H9 (cell line): ENCODE results near the gene C3orf62. TPM values are rescaled to one million over a fixed set of nuclear protein-coding genes. Genes with fewer than 3 reads are reported as not detected.

Experiments used
- DNase-seq: peaks from one replicate; pipeline ENCODE4 v3.0.0-alpha.2; 2017
- H2AFZ ChIP-seq: one replicate; pipeline ENCODE4 v1.6.1; 2013; ENCODE audit warnings: mild to moderate bottlenecking, low read length, control low read depth, moderate library complexity
- H2AK5ac ChIP-seq: 2 replicates; pipeline ENCODE4 v1.6.1; 2013; ENCODE audit warnings: low read length, control low read depth, mixed read lengths; ENCODE audit not compliant: insufficient read length
- H2BK120ac ChIP-seq: one replicate; pipeline ENCODE4 v1.6.1; 2013; ENCODE audit warnings: low read depth, mild to moderate bottlenecking, low read length, control low read depth, inconsistent platforms; ENCODE audit not compliant: poor library complexity, severe bottlenecking
- H2BK12ac ChIP-seq: 2 replicates; pipeline ENCODE4 v1.6.1; 2013; ENCODE audit warnings: low read length, control low read depth, mixed read lengths, low read depth; ENCODE audit not compliant: insufficient read length
- H2BK15ac ChIP-seq: 2 replicates; pipeline ENCODE4 v1.6.1; 2013; ENCODE audit warnings: low read depth, low read length, control low read depth
- H2BK20ac ChIP-seq: one replicate; pipeline ENCODE4 v1.6.1; 2013; ENCODE audit warnings: low read depth, mild to moderate bottlenecking, low read length, control low read depth, inconsistent platforms; ENCODE audit not compliant: poor library complexity, severe bottlenecking
- H2BK5ac ChIP-seq: 2 replicates; pipeline ENCODE4 v1.6.1; 2013; ENCODE audit warnings: low read length, control low read depth, mixed read lengths; ENCODE audit not compliant: insufficient read length
- H3K14ac ChIP-seq: 2 replicates; pipeline ENCODE4 v1.6.1; 2013; ENCODE audit warnings: low read length, control low read depth; ENCODE audit not compliant: insufficient read depth
- H3K18ac ChIP-seq: 2 replicates; pipeline ENCODE4 v1.6.1; 2013; ENCODE audit warnings: low read depth, mild to moderate bottlenecking, mixed read lengths, low read length, control low read depth; ENCODE audit not compliant: insufficient read length
- H3K23ac ChIP-seq: 2 replicates; pipeline ENCODE4 v1.6.1; 2013; ENCODE audit warnings: low read length, control low read depth, mixed read lengths, low read depth; ENCODE audit not compliant: insufficient read length
- H3K23me2 ChIP-seq: 2 replicates; pipeline ENCODE4 v1.6.1; 2013; ENCODE audit warnings: low read depth, mild to moderate bottlenecking, mixed read lengths, low read length, control low read depth; ENCODE audit not compliant: insufficient read length, poor library complexity, severe bottlenecking
- H3K27ac ChIP-seq: 2 replicates; pipeline ENCODE4 v1.5.1; 2013; ENCODE audit warnings: low read length, control low read depth, mixed read lengths, low read depth; ENCODE audit not compliant: insufficient read length
- H3K27me3 ChIP-seq: 2 replicates; pipeline ENCODE4 v1.6.1; 2013; ENCODE audit warnings: low read length, control low read depth, inconsistent platforms; ENCODE audit not compliant: insufficient read depth
- H3K4ac ChIP-seq: 2 replicates; pipeline ENCODE4 v1.6.1; 2013; ENCODE audit warnings: low read depth, mild to moderate bottlenecking, control low read depth, inconsistent platforms, low read length, moderate library complexity
- H3K4me1 ChIP-seq: 2 replicates; pipeline ENCODE4 v1.6.1; 2013; ENCODE audit warnings: low read length, control low read depth, inconsistent platforms; ENCODE audit not compliant: insufficient read depth
- H3K4me2 ChIP-seq: 2 replicates; pipeline ENCODE4 v1.6.1; 2013; ENCODE audit warnings: low read length, control low read depth, mixed read lengths; ENCODE audit not compliant: insufficient read length, insufficient read depth
- H3K56ac ChIP-seq: 2 replicates; pipeline ENCODE4 v1.6.1; 2013; ENCODE audit warnings: low read depth, mild to moderate bottlenecking, mixed read lengths, low read length, control low read depth; ENCODE audit not compliant: insufficient read length
- H3K79me1 ChIP-seq: 2 replicates; pipeline ENCODE4 v1.6.1; 2013; ENCODE audit warnings: low read depth, mild to moderate bottlenecking, moderate library complexity, low read length, control low read depth, inconsistent platforms; ENCODE audit not compliant: insufficient read depth, poor library complexity, severe bottlenecking
- H3K79me2 ChIP-seq: 2 replicates; pipeline ENCODE4 v1.6.1; 2013; ENCODE audit warnings: low read length, control low read depth, inconsistent platforms; ENCODE audit not compliant: insufficient read depth
- H3K9ac ChIP-seq: 2 replicates; pipeline ENCODE4 v1.6.1; 2013; ENCODE audit warnings: low read length, control low read depth, mixed read lengths; ENCODE audit not compliant: insufficient read length; ENCODE audit errors: extremely low read depth
- H3K9me3 ChIP-seq: one replicate; pipeline ENCODE4 v1.6.1; 2013; ENCODE audit warnings: low read depth, low read length, inconsistent platforms; ENCODE audit not compliant: control insufficient read depth
- H3T11ph ChIP-seq: one replicate; pipeline ENCODE4 v1.6.1; 2013; ENCODE audit warnings: mild to moderate bottlenecking, low read length, control low read depth, inconsistent platforms
- H4K20me1 ChIP-seq: one replicate; pipeline ENCODE4 v1.6.1; 2013; ENCODE audit not compliant: control insufficient read depth, insufficient read length, insufficient read depth
- H4K5ac ChIP-seq: 2 replicates; pipeline ENCODE4 v1.6.1; 2013; ENCODE audit warnings: low read depth, mild to moderate bottlenecking, mixed read lengths, low read length, control low read depth; ENCODE audit not compliant: insufficient read length
- H4K8ac ChIP-seq: replicated peaks from 2 replicates; pipeline ENCODE4 v1.6.1; 2013; ENCODE audit warnings: low read length, control low read depth, mixed read lengths, low read depth; ENCODE audit not compliant: insufficient read length
- H4K91ac ChIP-seq: 2 replicates; pipeline ENCODE4 v1.6.1; 2013; ENCODE audit warnings: low read depth, mild to moderate bottlenecking, moderate library complexity, mixed read lengths, low read length, control low read depth; ENCODE audit not compliant: insufficient read length
- H3K27ac Mint-ChIP-seq, 3 experiments: 2 replicates in 2 of 3; 3 replicates in 1 of 3; pipeline ENCODE4 v1.8.0; 2020 to 2021; ENCODE audit warnings: mixed read lengths in 3 of 3, mild to moderate bottlenecking in 1 of 3, moderate library complexity in 1 of 3
- H3K27me3 Mint-ChIP-seq: 2 replicates; pipeline ENCODE4 v1.8.0; 2021; ENCODE audit warnings: low read depth, mild to moderate bottlenecking, moderate library complexity, mixed read lengths
- H3K36me3 Mint-ChIP-seq, 3 experiments: 2 replicates in 2 of 3; 3 replicates in 1 of 3; pipeline ENCODE4 v1.8.0; 2020 to 2021; ENCODE audit warnings: low read depth in 3 of 3, mixed read lengths in 3 of 3; ENCODE audit not compliant: insufficient read depth in 1 of 3
- H3K4me1 Mint-ChIP-seq, 2 experiments: 2 replicates each; pipeline ENCODE4 v1.8.0; 2020; ENCODE audit warnings: mixed read lengths in 2 of 2
- H3K4me3 Mint-ChIP-seq, 2 experiments: 2 replicates in 1 of 2; 3 replicates in 1 of 2; pipeline ENCODE4 v1.8.0; 2020 to 2021; ENCODE audit warnings: mild to moderate bottlenecking in 2 of 2, mixed read lengths in 2 of 2, moderate library complexity in 1 of 2
- H3K9me3 Mint-ChIP-seq, 2 experiments: 2 replicates in 1 of 2; 3 replicates in 1 of 2; pipeline ENCODE4 v1.8.0; 2020; ENCODE audit warnings: mild to moderate bottlenecking in 2 of 2, mixed read lengths in 2 of 2, moderate library complexity in 1 of 2
- WGBS: extraction: QIAGEN DNeasy Blood & Tissue Kit; methylation state at CpG from one replicate; pipeline ENCODE4 v1.1.7; 2013; ENCODE audit warnings: missing lambda C conversion rate, low lambda C conversion rate, mixed read lengths; ENCODE audit not compliant: insufficient read length; ENCODE audit errors: extremely low coverage; 5-methylcytosine and 5-hydroxymethylcytosine counted together
- total RNA-seq: library from RNA; stranded (reverse); gene quantifications from 2 replicates; pipeline ENCODE4 v1.2.1, GENCODE V29; 2021
- TF ChIP-seq, protein P1 (sequence below): fragments of 200-600 bp; sonication (generic); conservative IDR thresholded peaks from 3 replicates; pipeline ENCODE4 v1.8.0; 2021; ENCODE audit warnings: antibody characterized with exemption, mild to moderate bottlenecking

The C3orf62 gene
- total RNA-seq, 1 experiment from 2014 or later, result 4.5 TPM

DNA sequence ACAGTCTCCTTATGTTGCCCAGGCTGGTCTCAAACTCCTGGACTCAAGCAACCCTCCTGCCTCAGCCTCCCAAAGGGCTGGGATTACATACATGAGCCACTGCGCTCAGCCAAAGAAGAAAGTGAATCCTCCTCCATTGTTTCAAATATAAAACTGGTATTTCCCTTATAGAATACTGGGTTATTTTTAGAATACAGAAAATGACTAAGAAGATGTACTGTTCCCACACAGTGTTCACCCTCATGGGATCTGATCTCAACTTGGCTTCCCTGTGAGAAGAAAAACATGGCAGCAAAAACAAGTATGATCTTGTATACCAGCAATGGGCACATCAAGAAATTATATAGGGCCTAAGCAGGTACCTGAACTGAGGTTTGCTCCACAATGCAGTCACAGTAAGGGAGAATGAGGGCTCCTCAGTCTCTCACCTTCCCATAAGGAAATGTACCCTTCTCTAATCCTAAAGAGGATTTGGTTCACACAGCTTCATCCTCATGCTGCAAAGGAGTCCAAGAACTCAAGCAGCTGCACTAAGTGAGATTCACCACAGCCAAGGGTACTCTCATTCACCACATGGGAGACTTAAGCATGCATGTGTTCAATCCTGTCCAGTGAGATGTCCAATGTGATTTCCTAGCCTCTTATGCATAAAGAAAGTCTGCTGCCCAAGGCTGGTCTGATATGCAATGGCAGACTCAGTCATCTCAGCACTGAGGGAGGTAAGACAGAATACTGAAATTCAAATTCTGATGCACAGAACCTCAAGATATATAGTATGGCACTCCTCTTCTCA, 37.1 kb upstream of the C3orf62 start:
- Histone ChIP-seq H3K27me3 (no peaks in the 10 kb centered on the region), H3K23ac (no peak overlapping the region), H2AFZ (no peak overlapping the region), H2BK15ac (no peak overlapping the region), H2BK120ac (no peak overlapping the region), H2BK5ac (no peak overlapping the region), H3K14ac (no peak overlapping the region), H2BK20ac (no peak overlapping the region), H3K9me3 (no peaks in the 10 kb centered on the region), H2BK12ac (no peak overlapping the region), H3K4me2 (no peak overlapping the region), H3K56ac (no peak overlapping the region), H2AK5ac (no peak overlapping the region), H3K4me1 (no peaks in the 10 kb centered on the region; the same call in 1 of the 2 replicates), H3T11ph (no peak overlapping the region), H3K18ac (no peak overlapping the region), H3K9ac (no peak overlapping the region), H4K20me1 (peaks cover 2% of the 10 kb centered on the region), H3K27ac (no peak overlapping the region), H3K79me1 (no peaks in the 10 kb centered on the region), H4K91ac (no peak overlapping the region), H3K4ac (no peak overlapping the region), H3K79me2 (no peaks in the 10 kb centered on the region; the same call in none of the 2 replicates), H4K5ac (no peak overlapping the region), H3K23me2 (no peaks in the 10 kb centered on the region), H4K8ac (no peak overlapping the region)
- Mint-ChIP-seq H3K4me3 (no peak overlapping the region), H3K4me1 (peaks cover 0 to 2% of the 10 kb centered on the region in 2 experiments; a peak in 1 of 4 replicates), H3K27ac (no peak overlapping the region), H3K27me3 (no peaks in the 10 kb centered on the region), H3K36me3 (peaks cover 1 to 35% (median 25%) of the 10 kb centered on the region in 3 experiments; a peak in 6 of 7 replicates), H3K9me3 (no peaks in the 10 kb centered on the region)
- DNase-seq, result no peak
- WGBS, result no CpG with 5 or more reads among the region's 1 CpG
- TF ChIP-seq, protein P1, sequence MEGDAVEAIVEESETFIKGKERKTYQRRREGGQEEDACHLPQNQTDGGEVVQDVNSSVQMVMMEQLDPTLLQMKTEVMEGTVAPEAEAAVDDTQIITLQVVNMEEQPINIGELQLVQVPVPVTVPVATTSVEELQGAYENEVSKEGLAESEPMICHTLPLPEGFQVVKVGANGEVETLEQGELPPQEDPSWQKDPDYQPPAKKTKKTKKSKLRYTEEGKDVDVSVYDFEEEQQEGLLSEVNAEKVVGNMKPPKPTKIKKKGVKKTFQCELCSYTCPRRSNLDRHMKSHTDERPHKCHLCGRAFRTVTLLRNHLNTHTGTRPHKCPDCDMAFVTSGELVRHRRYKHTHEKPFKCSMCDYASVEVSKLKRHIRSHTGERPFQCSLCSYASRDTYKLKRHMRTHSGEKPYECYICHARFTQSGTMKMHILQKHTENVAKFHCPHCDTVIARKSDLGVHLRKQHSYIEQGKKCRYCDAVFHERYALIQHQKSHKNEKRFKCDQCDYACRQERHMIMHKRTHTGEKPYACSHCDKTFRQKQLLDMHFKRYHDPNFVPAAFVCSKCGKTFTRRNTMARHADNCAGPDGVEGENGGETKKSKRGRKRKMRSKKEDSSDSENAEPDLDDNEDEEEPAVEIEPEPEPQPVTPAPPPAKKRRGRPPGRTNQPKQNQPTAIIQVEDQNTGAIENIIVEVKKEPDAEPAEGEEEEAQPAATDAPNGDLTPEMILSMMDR, result no peak
